ENCODE measurements around the gene KLF4.

- TF ChIP-seq CTCF (IDR thresholded peaks at IDR 0.05; ENCODE audit: insufficient read depth, low read length) (no peak), POLR2AphosphoS5 (IDR thresholded peaks at IDR 0.05; ENCODE audit: low read depth) (no peak), GABPA (IDR thresholded peaks at IDR 0.05; ENCODE audit: low read depth) (no peak), SPI1 (IDR thresholded peaks at IDR 0.05; ENCODE audit: borderline replicate concordance, low read depth) (peak; percentile 75)
- TF ChIP-seq, protein P1, sequence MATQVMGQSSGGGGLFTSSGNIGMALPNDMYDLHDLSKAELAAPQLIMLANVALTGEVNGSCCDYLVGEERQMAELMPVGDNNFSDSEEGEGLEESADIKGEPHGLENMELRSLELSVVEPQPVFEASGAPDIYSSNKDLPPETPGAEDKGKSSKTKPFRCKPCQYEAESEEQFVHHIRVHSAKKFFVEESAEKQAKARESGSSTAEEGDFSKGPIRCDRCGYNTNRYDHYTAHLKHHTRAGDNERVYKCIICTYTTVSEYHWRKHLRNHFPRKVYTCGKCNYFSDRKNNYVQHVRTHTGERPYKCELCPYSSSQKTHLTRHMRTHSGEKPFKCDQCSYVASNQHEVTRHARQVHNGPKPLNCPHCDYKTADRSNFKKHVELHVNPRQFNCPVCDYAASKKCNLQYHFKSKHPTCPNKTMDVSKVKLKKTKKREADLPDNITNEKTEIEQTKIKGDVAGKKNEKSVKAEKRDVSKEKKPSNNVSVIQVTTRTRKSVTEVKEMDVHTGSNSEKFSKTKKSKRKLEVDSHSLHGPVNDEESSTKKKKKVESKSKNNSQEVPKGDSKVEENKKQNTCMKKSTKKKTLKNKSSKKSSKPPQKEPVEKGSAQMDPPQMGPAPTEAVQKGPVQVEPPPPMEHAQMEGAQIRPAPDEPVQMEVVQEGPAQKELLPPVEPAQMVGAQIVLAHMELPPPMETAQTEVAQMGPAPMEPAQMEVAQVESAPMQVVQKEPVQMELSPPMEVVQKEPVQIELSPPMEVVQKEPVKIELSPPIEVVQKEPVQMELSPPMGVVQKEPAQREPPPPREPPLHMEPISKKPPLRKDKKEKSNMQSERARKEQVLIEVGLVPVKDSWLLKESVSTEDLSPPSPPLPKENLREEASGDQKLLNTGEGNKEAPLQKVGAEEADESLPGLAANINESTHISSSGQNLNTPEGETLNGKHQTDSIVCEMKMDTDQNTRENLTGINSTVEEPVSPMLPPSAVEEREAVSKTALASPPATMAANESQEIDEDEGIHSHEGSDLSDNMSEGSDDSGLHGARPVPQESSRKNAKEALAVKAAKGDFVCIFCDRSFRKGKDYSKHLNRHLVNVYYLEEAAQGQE (IDR thresholded peaks at IDR 0.05; ENCODE audit: insufficient replicate concordance, low read depth), result no peak
Measured at GRCh38 chr9:107530679-107531078, 41.1 kb upstream of the KLF4 start.

All from HL-60 (cell line).